Panc1 (cell line): Measurements from ENCODE around the gene ARHGEF3. TPM values are rescaled to one million over a fixed set of nuclear protein-coding genes. Genes with fewer than 3 reads are reported as not detected.

Experiments used
- ATAC-seq: fragments of 200-7000 bp; cut with Tn5 transposase; 2 replicates; pipeline ENCODE4 v1.9.1; 2020; ENCODE audit warnings: mild to moderate bottlenecking, moderate library complexity
- BruUV-seq: library from RNA; stranded (reverse); fragments of 400-500 nt; replicated peaks from 2 replicates; lab custom pipeline; 2021; lab: Mats Ljungman, UMichigan
- CTCF ChIA-PET: fragments of 300-600 bp; sonication (Branson Sonifier 250); formaldehyde crosslinking; loops from one replicate; lab custom pipeline; 2022; ENCODE audit warnings: antibody characterized with exemption; lab: Charles Lee
- POLR2A ChIA-PET: fragments of 300-600 bp; sonication (Branson Sonifier 250); formaldehyde crosslinking; loops from one replicate; lab custom pipeline; 2022; ENCODE audit warnings: antibody characterized with exemption; lab: Charles Lee
- DNase-seq: peaks from one replicate; pipeline ENCODE4 v3.0.0-alpha.2; 2010; ENCODE audit warnings: low read depth, low spot score
- H3K27ac ChIP-seq: 2 replicates; pipeline ENCODE4 v1.5.1; 2011; ENCODE audit warnings: mild to moderate bottlenecking, low read length, inconsistent platforms
- H3K27me3 ChIP-seq: fragments of 200-500 bp; sonication (Bioruptor generic); 2 replicates; pipeline ENCODE4 v1.6.0; 2014; ENCODE audit warnings: low read length, inconsistent platforms; ENCODE audit not compliant: control insufficient read depth, insufficient read depth
- H3K36me3 ChIP-seq: fragments of 200-500 bp; sonication (Bioruptor generic); 2 replicates; pipeline ENCODE4 v1.5.1; 2014; ENCODE audit warnings: inconsistent platforms, mild to moderate bottlenecking, low read length, moderate library complexity; ENCODE audit not compliant: control insufficient read depth, insufficient read depth
- H3K4me1 ChIP-seq: 2 replicates; pipeline ENCODE4 v1.5.1; 2011; ENCODE audit warnings: inconsistent platforms, mild to moderate bottlenecking, low read length, moderate library complexity; ENCODE audit not compliant: control insufficient read depth, insufficient read depth
- H3K4me3 ChIP-seq, 2 experiments: 2 replicates each; pipeline ENCODE4 v1.5.1; 2011 to 2012; ENCODE audit warnings: low read depth in 2 of 2, low read length in 2 of 2, mild to moderate bottlenecking in 2 of 2, inconsistent platforms in 1 of 2, moderate library complexity in 1 of 2
- H3K9me3 ChIP-seq: fragments of 200-500 bp; sonication (Bioruptor generic); 2 replicates; pipeline ENCODE4 v1.5.1; 2014; ENCODE audit warnings: low read depth, mild to moderate bottlenecking, inconsistent platforms, low read length, moderate library complexity; ENCODE audit not compliant: control insufficient read depth, insufficient read depth
- CTCF ChIP-seq: fragments of 450-650 bp; IDR thresholded peaks from 2 replicates; pipeline ENCODE4 v1.5.1; 2017; ENCODE audit warnings: mild to moderate bottlenecking
- POLR2AphosphoS5 ChIP-seq: IDR thresholded peaks from 2 replicates; pipeline ENCODE4 v1.6.1; 2012; ENCODE audit warnings: mild to moderate bottlenecking, low read depth, low read length, moderate library complexity
- REST ChIP-seq, 2 experiments: IDR thresholded peaks; 2 replicates each; pipeline ENCODE4 v1.6.1; 2011 to 2012; ENCODE audit warnings: low read depth in 2 of 2, control low read depth in 1 of 2, low read length in 1 of 2, mild to moderate bottlenecking in 1 of 2, moderate library complexity in 1 of 2; ENCODE audit not compliant: insufficient read depth in 1 of 2
- SIN3A ChIP-seq: IDR thresholded peaks from 2 replicates; pipeline ENCODE4 v1.6.1; 2012; ENCODE audit warnings: low read depth, mild to moderate bottlenecking, low read length, moderate library complexity, borderline replicate concordance; ENCODE audit not compliant: insufficient read depth
- TCF7L2 ChIP-seq: IDR thresholded peaks from 2 replicates; pipeline ENCODE4 v1.6.1; 2011; ENCODE audit warnings: mild to moderate bottlenecking, low read depth, low read length, inconsistent platforms
- in situ Hi-C: cut with HindIII; loops from 2 replicates; pipeline ENCODE4 v1.10.0; 2016; ENCODE audit warnings: low sequenced_read_pairs, low pct_unique_long_range_greater_than_20kb
- intact Hi-C: fragments of 100-400 bp; cut with micrococcal nuclease; formaldehyde crosslinking; loops from one replicate; pipeline ENCODE4 v1.10.0; 2022; ENCODE audit not compliant: unreplicated experiment
- total RNA-seq: library from RNA; stranded (reverse); gene quantifications from one replicate; pipeline ENCODE4 v1.2.1, GENCODE V29; 2021; ENCODE audit not compliant: unreplicated experiment

ARHGEF3 gene
- total RNA-seq, 1 experiment from 2014 or later: 19.8 TPM

GRCh38 chr3:56837196-56837955 is 35.6 kb upstream of the ARHGEF3 start:
- Histone ChIP-seq H3K9me3 (no peaks in the 10 kb centered on the region), H3K36me3 (no peaks in the 10 kb centered on the region), H3K27ac (no peak overlapping the region), H3K4me1 (peaks cover 7% of the 10 kb centered on the region; the same call in 1 of the 2 replicates), H3K27me3 (no peaks in the 10 kb centered on the region), H3K4me3 (no peak overlapping the region)
- CTCF ChIA-PET: no interaction called here
- no TSS peak for BruUV-seq
- in situ Hi-C loops (no loop called here), intact Hi-C loops (no loop called here)
- DNase-seq (no peak), ATAC-seq (no peak)
- POLR2A ChIA-PET: no interaction called here
- TF ChIP-seq SIN3A (no peak), CTCF (no peak), POLR2AphosphoS5 (no peak), TCF7L2 (no peak), REST (IDR thresholded peaks at IDR 0.05; ENCODE audit: insufficient read depth in 1 of 2, low read depth in 2 of 2, low read length in 1 of 2) (no peak)

GRCh38 chr3:56836276-56837163 is 34.8 kb upstream of the ARHGEF3 start:
- ChIA-PET POLR2A (no interaction called here), CTCF (no interaction called here)
- in situ Hi-C loops: no loop called here
- Histone ChIP-seq H3K36me3 (no peaks in the 10 kb centered on the region), H3K4me3 (no peak overlapping the region), H3K27me3 (no peaks in the 10 kb centered on the region), H3K27ac (no peak overlapping the region), H3K4me1 (peaks cover 7% of the 10 kb centered on the region; the same call in 1 of the 2 replicates), H3K9me3 (no peaks in the 10 kb centered on the region)
- TF ChIP-seq REST (IDR thresholded peaks at IDR 0.05; ENCODE audit: insufficient read depth in 1 of 2, low read depth in 2 of 2, low read length in 1 of 2): no peak
- no peak for TF ChIP-seq CTCF
- TF ChIP-seq SIN3A: no peak
- TF ChIP-seq POLR2AphosphoS5: no peak
- no TSS peak for BruUV-seq
- no peak for DNase-seq
- ATAC-seq: no peak
- intact Hi-C loops: no loop called here
